OCI-LY1 (cell line): ENCODE data around the gene FBXO8.
"Not testable (repeated sequence)": the region's sequence is repeated elsewhere in the genome, so short reads cannot be mapped to it uniquely, and the experiment has no call there.

Experiments used
- H2AFZ ChIP-seq: fragments of 200-600 bp; sonication (generic), shearing (Covaris generic); 2 replicates; pipeline ENCODE4 v1.6.0; 2014; ENCODE audit warnings: antibody characterized with exemption, mild to moderate bottlenecking, low read length
- H3F3A ChIP-seq: fragments of 200-600 bp; sonication (generic), shearing (Covaris generic); 2 replicates; pipeline ENCODE4 v1.6.0; 2014; ENCODE audit warnings: mild to moderate bottlenecking, antibody characterized with exemption, low read length, moderate library complexity; ENCODE audit not compliant: insufficient read depth
- H3K27ac ChIP-seq: fragments of 200-600 bp; sonication (generic); 2 replicates; pipeline ENCODE4 v1.5.1; 2014; ENCODE audit warnings: low read length, mixed run types, mild to moderate bottlenecking, low read depth; ENCODE audit not compliant: poor library complexity, severe bottlenecking
- H3K27me3 ChIP-seq: fragments of 200-600 bp; sonication (generic); 2 replicates; pipeline ENCODE4 v1.6.0; 2014; ENCODE audit warnings: antibody characterized with exemption, mild to moderate bottlenecking, low read length, moderate library complexity; ENCODE audit not compliant: insufficient read depth
- H3K36me3 ChIP-seq: fragments of 200-600 bp; sonication (generic); 2 replicates; pipeline ENCODE4 v1.6.1; 2014; ENCODE audit warnings: mild to moderate bottlenecking, antibody characterized with exemption, low read length, moderate library complexity, mixed read lengths; ENCODE audit not compliant: insufficient read depth
- H3K4me1 ChIP-seq: fragments of 200-600 bp; sonication (generic); 2 replicates; pipeline ENCODE4 v1.5.1; 2014; ENCODE audit warnings: mild to moderate bottlenecking, low read length, moderate library complexity; ENCODE audit not compliant: insufficient read depth, severe bottlenecking
- H3K4me2 ChIP-seq: fragments of 200-600 bp; sonication (generic), shearing (Covaris generic); 2 replicates; pipeline ENCODE4 v1.6.1; 2014; ENCODE audit warnings: low read length
- H3K4me3 ChIP-seq: fragments of 200-600 bp; sonication (generic); 2 replicates; pipeline ENCODE4 v1.5.1; 2014; ENCODE audit warnings: low read length, low read depth, mild to moderate bottlenecking, mixed read lengths; ENCODE audit not compliant: poor library complexity, severe bottlenecking
- H3K79me2 ChIP-seq: fragments of 200-600 bp; shearing (Covaris generic); 2 replicates; pipeline ENCODE4 v1.6.1; 2016; ENCODE audit warnings: mixed run types, low read length, mixed read lengths; ENCODE audit not compliant: insufficient read depth
- H3K9ac ChIP-seq: fragments of 200-600 bp; sonication (generic), shearing (Covaris generic); 2 replicates; pipeline ENCODE4 v1.6.1; 2014; ENCODE audit warnings: mild to moderate bottlenecking, low read length, mixed read lengths
- H3K9me2 ChIP-seq: fragments of 200-600 bp; sonication (generic), shearing (Covaris generic); 2 replicates; pipeline ENCODE4 v1.6.1; 2014; ENCODE audit warnings: low read depth, mild to moderate bottlenecking, low read length, mixed read lengths
- H3K9me3 ChIP-seq: fragments of 200-600 bp; shearing (Covaris generic); 2 replicates; pipeline ENCODE4 v1.6.1; 2014; ENCODE audit warnings: low read length, mixed read lengths
- H4K20me1 ChIP-seq: fragments of 200-600 bp; sonication (generic), shearing (Covaris generic); 2 replicates; pipeline ENCODE4 v1.6.0; 2016; ENCODE audit warnings: mild to moderate bottlenecking, low read length; ENCODE audit not compliant: insufficient read depth
- EZH2 ChIP-seq: fragments of 200-600 bp; sonication (generic), shearing (Covaris generic); IDR thresholded peaks from 2 replicates; pipeline ENCODE4 v1.8.0; 2017; ENCODE audit warnings: borderline replicate concordance, mixed run types, mild to moderate bottlenecking, antibody characterized with exemption, low read length, moderate library complexity, mixed read lengths
- TF ChIP-seq, protein P1 (sequence below): fragments of 200-600 bp; sonication (generic), shearing (Covaris generic); IDR thresholded peaks from 2 replicates; pipeline ENCODE4 v1.5.1; 2017; ENCODE audit warnings: mild to moderate bottlenecking, antibody characterized with exemption, low read length, moderate library complexity, mixed read lengths

FBXO8 gene

DNA sequence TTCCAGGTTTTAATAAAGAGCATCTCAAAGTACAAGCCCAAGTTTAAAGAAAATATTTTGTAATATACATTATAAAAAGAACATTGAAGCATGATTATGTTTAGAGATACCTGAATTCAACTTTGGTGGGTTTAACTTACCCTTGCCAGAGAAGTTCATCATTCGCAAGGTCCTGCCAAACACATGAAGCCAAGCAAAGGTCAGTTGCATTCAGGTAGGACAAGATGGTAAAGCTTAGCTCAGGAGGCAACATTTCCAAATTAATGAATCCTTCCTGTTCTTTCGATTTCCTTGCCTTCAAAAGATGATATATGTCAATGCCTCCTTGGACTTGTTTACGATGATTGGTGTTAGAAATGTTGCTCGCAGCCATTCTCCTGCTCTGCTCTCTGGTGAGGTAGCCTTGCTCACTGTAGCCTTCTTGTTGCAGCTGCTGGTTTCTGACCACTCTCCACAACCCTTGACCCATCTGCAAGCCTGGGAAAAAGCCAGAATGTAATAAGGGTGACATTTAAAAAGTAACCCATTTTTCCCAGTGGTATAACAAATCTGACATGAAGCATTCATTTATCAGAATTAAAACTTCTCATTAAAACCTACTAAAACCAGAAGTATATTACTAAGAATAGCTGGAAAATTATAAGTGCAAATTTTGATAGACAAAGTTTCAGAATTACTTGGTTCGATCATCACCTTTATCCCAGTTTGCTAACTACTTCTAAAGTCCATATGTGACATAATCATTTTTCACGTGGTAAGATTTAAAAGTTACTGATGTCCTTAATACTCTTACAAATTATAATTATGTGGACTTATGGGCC, 20.6 kb downstream of the FBXO8 start:
- H3K9ac ChIP-seq: no peak overlapping the region
- peaks cover 8% of the 10 kb centered on the region; the same call in 1 of the 2 replicates for H3K79me2 ChIP-seq
- no peaks in the 10 kb centered on the region for H3K9me3 ChIP-seq
- no peak overlapping the region for H3K4me2 ChIP-seq
- no peak overlapping the region for H3K27ac ChIP-seq
- no peaks in the 10 kb centered on the region for H3K36me3 ChIP-seq
- no peaks in the 10 kb centered on the region for H3F3A ChIP-seq
- no peak overlapping the region for H2AFZ ChIP-seq
- H3K4me3 ChIP-seq: no peak overlapping the region
- H4K20me1 ChIP-seq: no peaks in the 10 kb centered on the region
- no peaks in the 10 kb centered on the region for H3K9me2 ChIP-seq
- no peaks in the 10 kb centered on the region for H3K4me1 ChIP-seq
- H3K27me3 ChIP-seq: no peaks in the 10 kb centered on the region
- TF ChIP-seq EZH2: no peak
- TF ChIP-seq, protein P1, sequence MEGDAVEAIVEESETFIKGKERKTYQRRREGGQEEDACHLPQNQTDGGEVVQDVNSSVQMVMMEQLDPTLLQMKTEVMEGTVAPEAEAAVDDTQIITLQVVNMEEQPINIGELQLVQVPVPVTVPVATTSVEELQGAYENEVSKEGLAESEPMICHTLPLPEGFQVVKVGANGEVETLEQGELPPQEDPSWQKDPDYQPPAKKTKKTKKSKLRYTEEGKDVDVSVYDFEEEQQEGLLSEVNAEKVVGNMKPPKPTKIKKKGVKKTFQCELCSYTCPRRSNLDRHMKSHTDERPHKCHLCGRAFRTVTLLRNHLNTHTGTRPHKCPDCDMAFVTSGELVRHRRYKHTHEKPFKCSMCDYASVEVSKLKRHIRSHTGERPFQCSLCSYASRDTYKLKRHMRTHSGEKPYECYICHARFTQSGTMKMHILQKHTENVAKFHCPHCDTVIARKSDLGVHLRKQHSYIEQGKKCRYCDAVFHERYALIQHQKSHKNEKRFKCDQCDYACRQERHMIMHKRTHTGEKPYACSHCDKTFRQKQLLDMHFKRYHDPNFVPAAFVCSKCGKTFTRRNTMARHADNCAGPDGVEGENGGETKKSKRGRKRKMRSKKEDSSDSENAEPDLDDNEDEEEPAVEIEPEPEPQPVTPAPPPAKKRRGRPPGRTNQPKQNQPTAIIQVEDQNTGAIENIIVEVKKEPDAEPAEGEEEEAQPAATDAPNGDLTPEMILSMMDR: no peak

DNA sequence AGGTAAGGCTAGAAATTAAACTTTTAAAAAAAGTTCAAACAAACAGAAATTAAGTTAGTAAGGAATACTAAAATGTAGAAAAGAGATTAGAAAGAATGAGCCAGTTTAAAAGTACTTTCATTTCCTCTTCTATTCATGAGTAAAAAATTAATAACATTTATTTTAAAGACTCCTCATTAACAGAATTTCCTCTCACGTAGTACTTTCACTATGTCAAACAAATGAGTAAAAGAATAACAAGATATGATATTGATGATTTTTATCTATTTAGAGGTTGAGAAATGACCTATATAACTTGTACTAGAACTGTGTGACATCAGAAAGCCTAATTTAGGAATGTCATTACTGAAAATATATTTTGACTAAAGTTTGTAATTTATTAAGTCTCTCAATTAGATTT, 22.0 kb downstream of the FBXO8 start:
- H2AFZ ChIP-seq, H3K4me2 ChIP-seq, H3K36me3 ChIP-seq, H3K9ac ChIP-seq, H3K79me2 ChIP-seq, H3K27me3 ChIP-seq, H3K27ac ChIP-seq, H3K4me1 ChIP-seq, H3K4me3 ChIP-seq, H3K9me2 ChIP-seq, H3F3A ChIP-seq, H4K20me1 ChIP-seq, H3K9me3 ChIP-seq: not testable (repeated sequence)

DNA sequence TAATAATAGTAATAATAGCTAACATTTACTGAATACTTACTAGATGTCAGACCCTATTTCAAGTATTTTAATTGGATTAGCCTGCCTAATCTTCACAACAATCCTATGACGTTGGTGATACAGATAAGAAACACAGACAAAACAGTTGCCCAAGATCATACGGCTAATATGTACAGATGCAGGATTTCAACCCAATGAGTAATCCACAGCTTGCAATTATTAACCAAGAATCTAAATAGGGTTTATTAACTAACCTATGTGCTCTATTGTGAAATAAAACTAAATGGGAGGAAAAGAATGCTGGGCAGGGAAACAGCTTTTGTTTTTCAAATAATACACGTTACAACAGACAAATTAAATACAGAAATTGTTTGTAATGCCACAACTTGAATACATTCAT, 23.4 kb downstream of the FBXO8 start:
- Histone ChIP-seq H3F3A (no peaks in the 10 kb centered on the region), H3K27ac (no peak overlapping the region), H3K27me3 (no peaks in the 10 kb centered on the region), H2AFZ (no peak overlapping the region), H3K4me1 (no peaks in the 10 kb centered on the region), H4K20me1 (no peaks in the 10 kb centered on the region), H3K9ac (no peak overlapping the region), H3K4me3 (no peak overlapping the region), H3K9me2 (no peaks in the 10 kb centered on the region), H3K36me3 (peaks cover 3% of the 10 kb centered on the region; the same call in 1 of the 2 replicates), H3K4me2 (no peak overlapping the region), H3K79me2 (no peaks in the 10 kb centered on the region; the same call in 1 of the 2 replicates), H3K9me3 (no peaks in the 10 kb centered on the region)
- no peak for TF ChIP-seq EZH2

DNA sequence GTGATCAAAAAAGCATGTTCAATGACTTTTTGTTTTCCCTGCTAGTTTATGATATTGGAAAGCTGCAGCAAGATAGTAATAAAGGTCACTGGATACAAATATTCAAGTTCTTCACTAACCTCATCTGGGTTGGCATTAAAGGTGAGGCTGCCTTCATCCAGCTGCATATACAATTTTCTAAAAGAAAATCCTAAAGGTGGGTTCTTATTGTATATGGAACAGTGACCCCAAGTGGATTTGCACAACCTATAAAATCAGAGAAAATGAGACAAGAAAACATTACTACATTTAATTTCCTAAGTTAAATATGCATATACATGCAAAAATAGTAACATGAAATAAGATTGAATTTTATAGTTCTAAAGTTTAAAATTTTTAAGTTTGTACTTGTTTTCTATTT, 23.9 kb downstream of the FBXO8 start:
- Histone ChIP-seq H3K27ac (no peak overlapping the region), H3F3A (no peaks in the 10 kb centered on the region), H3K36me3 (peaks cover 3% of the 10 kb centered on the region; the same call in 1 of the 2 replicates), H3K27me3 (no peaks in the 10 kb centered on the region), H3K9me3 (no peaks in the 10 kb centered on the region), H4K20me1 (no peaks in the 10 kb centered on the region), H3K4me3 (no peak overlapping the region), H3K9me2 (no peaks in the 10 kb centered on the region), H3K9ac (no peak overlapping the region), H2AFZ (no peak overlapping the region), H3K79me2 (no peaks in the 10 kb centered on the region; the same call in 1 of the 2 replicates), H3K4me2 (no peak overlapping the region), H3K4me1 (no peaks in the 10 kb centered on the region)
- TF ChIP-seq, protein P1: no peak
- no peak for TF ChIP-seq EZH2
